AG09309 (cell line): ENCODE measurements around the gene FAM168B.

Source experiments
- DNase-seq: peaks from one replicate; pipeline ENCODE4 v3.0.0-alpha.2; 2010; ENCODE audit warnings: low read depth
- H3K4me3 ChIP-seq: 2 replicates; pipeline ENCODE4 v1.5.1; 2011; ENCODE audit warnings: mild to moderate bottlenecking, low read depth, low read length, moderate library complexity; ENCODE audit not compliant: control insufficient read depth
- TF ChIP-seq, protein P1 (sequence below): IDR thresholded peaks from 2 replicates; pipeline ENCODE4 v1.5.1; 2011; ENCODE audit warnings: mild to moderate bottlenecking, low read depth, low read length, inconsistent platforms; ENCODE audit not compliant: insufficient read depth, control insufficient read depth; ENCODE audit errors: missing control alignments

FAM168B gene

DNA sequence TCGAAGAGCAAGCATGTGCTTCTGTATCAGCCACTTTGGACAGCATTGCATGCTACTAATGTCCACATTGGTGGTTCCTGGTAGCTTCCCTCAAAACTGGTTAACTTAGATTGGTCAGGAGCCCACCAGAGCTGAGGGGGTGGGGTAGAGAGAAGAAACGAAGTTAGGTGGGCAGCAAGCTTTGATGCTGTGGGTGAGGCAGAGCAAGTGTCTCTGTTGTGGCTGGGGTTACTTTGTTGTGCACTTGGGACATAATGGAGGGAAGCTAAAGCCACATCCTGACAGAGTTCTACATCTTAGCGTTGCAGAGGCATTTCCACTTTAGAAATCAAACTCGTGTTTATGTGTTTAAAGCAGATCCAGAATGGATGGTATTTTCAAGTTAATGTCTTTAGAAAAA is 82.7 kb downstream of the FAM168B start:
- DNase-seq, result no peak
- TF ChIP-seq, protein P1, sequence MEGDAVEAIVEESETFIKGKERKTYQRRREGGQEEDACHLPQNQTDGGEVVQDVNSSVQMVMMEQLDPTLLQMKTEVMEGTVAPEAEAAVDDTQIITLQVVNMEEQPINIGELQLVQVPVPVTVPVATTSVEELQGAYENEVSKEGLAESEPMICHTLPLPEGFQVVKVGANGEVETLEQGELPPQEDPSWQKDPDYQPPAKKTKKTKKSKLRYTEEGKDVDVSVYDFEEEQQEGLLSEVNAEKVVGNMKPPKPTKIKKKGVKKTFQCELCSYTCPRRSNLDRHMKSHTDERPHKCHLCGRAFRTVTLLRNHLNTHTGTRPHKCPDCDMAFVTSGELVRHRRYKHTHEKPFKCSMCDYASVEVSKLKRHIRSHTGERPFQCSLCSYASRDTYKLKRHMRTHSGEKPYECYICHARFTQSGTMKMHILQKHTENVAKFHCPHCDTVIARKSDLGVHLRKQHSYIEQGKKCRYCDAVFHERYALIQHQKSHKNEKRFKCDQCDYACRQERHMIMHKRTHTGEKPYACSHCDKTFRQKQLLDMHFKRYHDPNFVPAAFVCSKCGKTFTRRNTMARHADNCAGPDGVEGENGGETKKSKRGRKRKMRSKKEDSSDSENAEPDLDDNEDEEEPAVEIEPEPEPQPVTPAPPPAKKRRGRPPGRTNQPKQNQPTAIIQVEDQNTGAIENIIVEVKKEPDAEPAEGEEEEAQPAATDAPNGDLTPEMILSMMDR, result no peak
- no peak overlapping the region for H3K4me3 ChIP-seq

GRCh38 chr2:131009713-131010475 is 83.4 kb downstream of the FAM168B start:
- H3K4me3 ChIP-seq, result no peak overlapping the region
- no peak for DNase-seq
- TF ChIP-seq, protein P1, result no peak

DNA sequence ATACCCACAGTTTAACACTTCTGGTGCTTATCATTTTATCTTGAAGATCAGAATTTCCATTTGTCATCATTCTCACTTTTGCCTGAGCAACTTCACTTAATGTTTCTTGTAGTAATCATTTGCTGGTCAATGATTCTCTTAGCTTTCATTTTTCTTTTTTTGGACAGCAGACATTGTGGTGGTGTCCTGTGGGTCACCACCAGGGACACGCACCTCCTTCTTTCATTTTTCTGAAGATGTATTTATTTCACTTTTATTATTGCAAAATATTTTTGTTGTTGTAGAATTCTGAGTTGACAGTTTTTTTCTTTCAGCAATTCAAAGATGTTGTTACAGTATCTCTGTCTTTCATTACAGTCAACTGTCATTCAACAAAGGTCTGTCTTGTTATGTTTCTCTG is 84.3 kb downstream of the FAM168B start:
- H3K4me3 ChIP-seq, result no peak overlapping the region
- TF ChIP-seq, protein P1, result no peak
- no peak for DNase-seq

DNA sequence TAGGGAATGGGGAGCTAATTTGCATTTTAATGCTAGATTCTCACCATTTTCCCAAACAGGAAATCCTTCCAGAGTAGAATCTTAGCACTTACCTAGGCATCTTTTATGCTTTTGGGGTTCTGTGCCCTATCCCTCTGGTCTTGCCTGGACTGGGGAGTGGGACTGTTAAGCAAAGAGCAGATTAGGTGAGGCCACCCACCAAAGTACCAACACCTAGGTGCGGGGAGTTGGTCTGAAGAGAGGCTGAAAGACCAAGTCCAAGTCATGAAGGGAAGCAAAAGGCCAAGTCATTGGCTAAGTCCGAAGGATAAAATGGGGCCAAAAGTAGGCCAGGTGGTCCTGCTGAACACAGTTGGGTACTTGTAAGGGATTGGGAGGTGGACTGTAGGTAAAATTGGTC is 86.7 kb downstream of the FAM168B start:
- DNase-seq, result no peak
- H3K4me3 ChIP-seq, result no peak overlapping the region
- TF ChIP-seq, protein P1, result no peak

GRCh38 chr2:131005216-131005935 is 87.9 kb downstream of the FAM168B start:
- TF ChIP-seq, protein P1, result no peak
- H3K4me3 ChIP-seq, result no peak overlapping the region
- no peak for DNase-seq

DNA sequence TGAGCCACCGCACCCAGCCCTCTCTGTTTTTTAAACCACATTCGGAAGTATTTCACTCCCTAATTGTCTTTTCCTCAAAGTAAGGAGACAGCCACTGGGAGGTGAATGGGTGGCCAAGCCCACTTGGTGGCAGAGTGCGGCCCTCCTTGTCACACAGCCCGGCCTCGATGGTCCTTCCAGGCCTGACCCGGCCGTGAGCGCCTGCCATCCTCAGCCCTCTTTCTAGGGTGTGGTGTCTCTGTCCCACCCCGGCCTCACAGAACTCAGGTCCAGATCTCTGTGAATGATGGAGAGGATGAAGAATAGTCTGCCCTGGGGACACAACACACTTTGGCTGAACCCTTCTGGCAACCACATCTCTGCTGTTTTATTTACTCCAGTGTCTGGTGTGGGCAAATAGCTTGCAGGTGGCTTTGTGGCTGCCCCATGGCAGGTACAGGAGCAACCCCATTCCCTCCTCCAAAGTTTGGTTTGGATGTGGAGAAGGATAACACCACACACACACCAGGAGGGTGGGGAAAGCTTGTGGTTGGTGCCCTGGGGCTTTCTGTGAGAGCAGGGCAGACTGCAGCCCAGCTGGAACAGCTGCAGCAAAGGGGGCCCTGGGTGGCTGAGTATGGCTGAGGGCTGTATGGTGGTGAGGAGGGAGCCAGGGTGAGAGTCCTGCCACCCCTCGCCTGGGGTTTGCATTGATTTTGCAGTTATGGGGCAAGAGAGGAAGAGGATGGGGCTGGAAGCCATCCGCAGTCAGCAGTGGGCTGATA is 88.6 kb downstream of the FAM168B start:
- TF ChIP-seq, protein P1, result no peak
- H3K4me3 ChIP-seq, result no peak overlapping the region
- DNase-seq, result no peak
